T-helper 2 cell treated with Interferon-gamma antibody and Interleukin-4, amounts not matched to agents 5 μg/mL and 100 μg/mL, for 36 hours (primary cell): ENCODE results near the gene RRP15.

ENCODE experiments used
- DNase-seq: peaks from one replicate; pipeline ENCODE4 v3.0.0; 2021; ENCODE audit warnings: low spot score
- H3K27ac Mint-ChIP-seq: one replicate; pipeline ENCODE4 v1.8.0; 2021; ENCODE audit warnings: mild to moderate bottlenecking, mixed read lengths
- H3K27me3 Mint-ChIP-seq: one replicate; pipeline ENCODE4 v1.8.0; 2021; ENCODE audit warnings: low read depth, mixed read lengths
- H3K36me3 Mint-ChIP-seq: one replicate; pipeline ENCODE4 v1.8.0; 2021; ENCODE audit warnings: low read depth, mixed read lengths
- H3K4me1 Mint-ChIP-seq: one replicate; pipeline ENCODE4 v1.8.0; 2021; ENCODE audit warnings: low read depth, mixed read lengths
- H3K4me3 Mint-ChIP-seq: one replicate; pipeline ENCODE4 v1.8.0; 2022; ENCODE audit warnings: mild to moderate bottlenecking, moderate library complexity, mixed read lengths
- H3K9me3 Mint-ChIP-seq: one replicate; pipeline ENCODE4 v1.8.0; 2021; ENCODE audit warnings: mixed read lengths

RRP15 gene

GRCh38 chr1:218350801-218351266 lies 65.7 kb downstream of the RRP15 start:
- no peak for DNase-seq
- Mint-ChIP-seq H3K4me3 (no peak overlapping the region), H3K9me3 (no peaks in the 10 kb centered on the region)

GRCh38 chr1:218351391-218352074 lies 66.4 kb downstream of the RRP15 start:
- H3K27me3 Mint-ChIP-seq: peaks cover 61% of the 10 kb centered on the region
- peaks cover 16% of the 10 kb centered on the region for H3K4me1 Mint-ChIP-seq
- no peaks in the 10 kb centered on the region for H3K9me3 Mint-ChIP-seq
- H3K4me3 Mint-ChIP-seq: peak overlapping the region; percentile 15
- DNase-seq: peak; percentile 10
- no peaks in the 10 kb centered on the region for H3K36me3 Mint-ChIP-seq
- H3K27ac Mint-ChIP-seq: no peak overlapping the region

More at GRCh38 chr1:218350801-218351266, 65.7 kb downstream of the RRP15 start:
- H3K27me3 Mint-ChIP-seq: peaks cover 68% of the 10 kb centered on the region
- H3K4me1 Mint-ChIP-seq: peaks cover 21% of the 10 kb centered on the region
- H3K27ac Mint-ChIP-seq: no peak overlapping the region
- H3K36me3 Mint-ChIP-seq: no peaks in the 10 kb centered on the region

- no peaks in the 10 kb centered on the region for H3K9me3 Mint-ChIP-seq
- H3K4me3 Mint-ChIP-seq: no peak overlapping the region
- H3K36me3 Mint-ChIP-seq: no peaks in the 10 kb centered on the region
- peaks cover 57% of the 10 kb centered on the region for H3K27me3 Mint-ChIP-seq
- H3K4me1 Mint-ChIP-seq: peaks cover 13% of the 10 kb centered on the region
- no peak for DNase-seq
- no peak overlapping the region for H3K27ac Mint-ChIP-seq
Observed at GRCh38 chr1:218352075-218352438, 67.0 kb downstream of the RRP15 start.

- Mint-ChIP-seq H3K36me3 (no peaks in the 10 kb centered on the region), H3K4me3 (no peak overlapping the region), H3K27ac (no peak overlapping the region), H3K4me1 (peaks cover 8% of the 10 kb centered on the region), H3K9me3 (no peaks in the 10 kb centered on the region), H3K27me3 (peaks cover 42% of the 10 kb centered on the region)
- no peak for DNase-seq
Observed at GRCh38 chr1:218353656-218354055, 68.6 kb downstream of the RRP15 start.

- peaks cover 29% of the 10 kb centered on the region for H3K27me3 Mint-ChIP-seq
- H3K4me1 Mint-ChIP-seq: peaks cover 8% of the 10 kb centered on the region
- no peaks in the 10 kb centered on the region for H3K9me3 Mint-ChIP-seq
- no peak for DNase-seq
- no peak overlapping the region for H3K27ac Mint-ChIP-seq
- no peak overlapping the region for H3K4me3 Mint-ChIP-seq
- H3K36me3 Mint-ChIP-seq: no peaks in the 10 kb centered on the region
Observed at GRCh38 chr1:218355278-218355677, 70.2 kb downstream of the RRP15 start.

GRCh38 chr1:218357211-218357892 lies 72.3 kb downstream of the RRP15 start:
- Mint-ChIP-seq H3K4me3 (no peak overlapping the region), H3K36me3 (no peaks in the 10 kb centered on the region), H3K27ac (no peak overlapping the region), H3K9me3 (no peaks in the 10 kb centered on the region), H3K4me1 (no peaks in the 10 kb centered on the region), H3K27me3 (peaks cover 16% of the 10 kb centered on the region)
- DNase-seq: no peak

GRCh38 chr1:218357893-218358232 lies 72.8 kb downstream of the RRP15 start:
- Mint-ChIP-seq H3K4me3 (no peak overlapping the region), H3K4me1 (no peaks in the 10 kb centered on the region), H3K27ac (no peak overlapping the region), H3K27me3 (peaks cover 11% of the 10 kb centered on the region), H3K9me3 (no peaks in the 10 kb centered on the region), H3K36me3 (no peaks in the 10 kb centered on the region)
- no peak for DNase-seq

GRCh38 chr1:218361298-218362065 lies 76.4 kb downstream of the RRP15 start:
- Mint-ChIP-seq H3K27ac (no peak overlapping the region), H3K36me3 (no peaks in the 10 kb centered on the region), H3K4me3 (no peak overlapping the region), H3K9me3 (no peaks in the 10 kb centered on the region), H3K27me3 (peaks cover 6% of the 10 kb centered on the region), H3K4me1 (no peaks in the 10 kb centered on the region)
- DNase-seq: no peak

GRCh38 chr1:218362418-218363076 lies 77.5 kb downstream of the RRP15 start:
- Mint-ChIP-seq H3K4me1 (no peaks in the 10 kb centered on the region), H3K27ac (no peak overlapping the region), H3K36me3 (no peaks in the 10 kb centered on the region), H3K4me3 (no peak overlapping the region), H3K9me3 (no peaks in the 10 kb centered on the region), H3K27me3 (peaks cover 4% of the 10 kb centered on the region)
- DNase-seq: no peak

- H3K36me3 Mint-ChIP-seq: no peaks in the 10 kb centered on the region
- H3K4me1 Mint-ChIP-seq: no peaks in the 10 kb centered on the region
- DNase-seq: no peak
- no peak overlapping the region for H3K4me3 Mint-ChIP-seq
- H3K27ac Mint-ChIP-seq: no peak overlapping the region
- H3K27me3 Mint-ChIP-seq: peaks cover 4% of the 10 kb centered on the region
- no peaks in the 10 kb centered on the region for H3K9me3 Mint-ChIP-seq
Observed at GRCh38 chr1:218363141-218363540, 78.0 kb downstream of the RRP15 start.

GRCh38 chr1:218364028-218364710 lies 79.1 kb downstream of the RRP15 start:
- Mint-ChIP-seq H3K27ac (no peak overlapping the region), H3K4me3 (no peak overlapping the region), H3K4me1 (no peaks in the 10 kb centered on the region), H3K9me3 (no peaks in the 10 kb centered on the region), H3K36me3 (no peaks in the 10 kb centered on the region), H3K27me3 (peaks cover 4% of the 10 kb centered on the region)
- no peak for DNase-seq

- Mint-ChIP-seq H3K27me3 (peaks cover 9% of the 10 kb centered on the region), H3K27ac (no peak overlapping the region), H3K4me3 (no peak overlapping the region), H3K36me3 (no peaks in the 10 kb centered on the region), H3K9me3 (no peaks in the 10 kb centered on the region), H3K4me1 (no peaks in the 10 kb centered on the region)
- no peak for DNase-seq
Observed at GRCh38 chr1:218365226-218365999, 80.3 kb downstream of the RRP15 start.
